Fibroblast of pulmonary artery (primary cell): ENCODE data around the gene GALNT13.

Source experiments
- DNase-seq: peaks from one replicate; pipeline ENCODE4 v3.0.0-alpha.2; 2010; ENCODE audit warnings: low read depth
- H3K4me3 ChIP-seq: replicated peaks from 2 replicates; pipeline ENCODE4 v1.5.1; 2011; ENCODE audit warnings: low read depth, mild to moderate bottlenecking, control low read depth, low read length, moderate library complexity
- TF ChIP-seq, protein P1 (sequence below): IDR thresholded peaks from 2 replicates; pipeline ENCODE4 v1.5.1; 2011; ENCODE audit warnings: mild to moderate bottlenecking, control low read depth, low read length, inconsistent platforms; ENCODE audit errors: missing control alignments

GALNT13 gene

DNA sequence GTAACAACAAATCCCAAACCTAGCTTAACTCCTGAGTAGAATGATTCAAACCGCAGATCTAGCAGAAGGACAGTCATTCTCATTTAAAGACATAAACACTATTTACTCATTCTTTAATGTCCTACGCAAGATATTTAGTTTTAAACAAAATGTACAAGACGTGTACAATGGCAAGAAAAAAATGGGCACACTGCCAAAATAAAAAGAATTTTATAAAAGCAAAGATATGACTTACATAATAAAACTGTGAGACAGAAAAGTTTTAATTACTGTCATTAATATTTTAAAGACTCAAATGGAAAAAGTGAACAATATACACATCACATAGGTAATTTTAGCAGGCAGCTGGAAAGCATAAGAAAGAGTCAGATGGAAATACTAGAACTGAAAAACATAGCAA, 157.8 kb downstream of the GALNT13 start:
- no peak for DNase-seq
- TF ChIP-seq, protein P1, sequence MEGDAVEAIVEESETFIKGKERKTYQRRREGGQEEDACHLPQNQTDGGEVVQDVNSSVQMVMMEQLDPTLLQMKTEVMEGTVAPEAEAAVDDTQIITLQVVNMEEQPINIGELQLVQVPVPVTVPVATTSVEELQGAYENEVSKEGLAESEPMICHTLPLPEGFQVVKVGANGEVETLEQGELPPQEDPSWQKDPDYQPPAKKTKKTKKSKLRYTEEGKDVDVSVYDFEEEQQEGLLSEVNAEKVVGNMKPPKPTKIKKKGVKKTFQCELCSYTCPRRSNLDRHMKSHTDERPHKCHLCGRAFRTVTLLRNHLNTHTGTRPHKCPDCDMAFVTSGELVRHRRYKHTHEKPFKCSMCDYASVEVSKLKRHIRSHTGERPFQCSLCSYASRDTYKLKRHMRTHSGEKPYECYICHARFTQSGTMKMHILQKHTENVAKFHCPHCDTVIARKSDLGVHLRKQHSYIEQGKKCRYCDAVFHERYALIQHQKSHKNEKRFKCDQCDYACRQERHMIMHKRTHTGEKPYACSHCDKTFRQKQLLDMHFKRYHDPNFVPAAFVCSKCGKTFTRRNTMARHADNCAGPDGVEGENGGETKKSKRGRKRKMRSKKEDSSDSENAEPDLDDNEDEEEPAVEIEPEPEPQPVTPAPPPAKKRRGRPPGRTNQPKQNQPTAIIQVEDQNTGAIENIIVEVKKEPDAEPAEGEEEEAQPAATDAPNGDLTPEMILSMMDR, result no peak
- no peak overlapping the region for H3K4me3 ChIP-seq

DNA sequence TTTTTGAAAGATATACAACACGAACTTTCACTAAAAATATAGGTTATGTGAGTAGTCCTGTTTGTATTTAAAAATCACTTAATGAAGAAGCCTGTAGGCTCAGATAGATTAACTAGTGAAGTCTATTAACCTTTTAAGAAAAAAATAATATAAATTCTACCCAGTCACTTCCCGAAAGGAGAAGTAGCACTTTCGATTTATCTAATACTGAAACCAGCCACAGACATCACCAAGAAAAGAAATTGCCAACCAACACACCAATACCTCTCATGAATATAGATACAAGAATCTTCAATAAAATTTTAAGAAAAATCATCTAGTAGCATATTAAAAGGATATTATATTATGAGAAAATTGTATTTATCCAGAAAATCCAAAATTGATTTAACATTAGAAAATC, 160.5 kb downstream of the GALNT13 start:
- no peak overlapping the region for H3K4me3 ChIP-seq
- no peak for DNase-seq
- TF ChIP-seq, protein P1, result no peak

DNA sequence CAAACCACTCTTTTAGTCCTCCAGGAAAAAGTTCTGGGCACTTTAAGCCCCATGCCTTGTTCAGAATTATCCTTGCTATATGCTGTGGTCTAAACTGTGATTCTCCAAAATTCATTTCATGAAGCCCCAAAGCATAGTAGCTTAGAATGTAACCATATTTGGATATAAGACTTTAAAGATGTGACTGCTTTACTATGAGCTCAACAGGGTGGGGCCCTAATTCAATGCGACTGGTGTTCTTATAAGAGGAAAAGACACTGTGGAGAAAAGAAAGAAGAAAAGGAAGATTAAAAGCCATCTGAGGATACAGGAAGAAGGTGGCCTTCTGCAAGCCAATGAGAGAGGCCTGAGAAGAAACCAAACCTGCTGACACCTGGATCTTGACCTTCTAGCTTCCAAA, 174.8 kb downstream of the GALNT13 start:
- TF ChIP-seq, protein P1, result no peak
- DNase-seq, result no peak

DNA sequence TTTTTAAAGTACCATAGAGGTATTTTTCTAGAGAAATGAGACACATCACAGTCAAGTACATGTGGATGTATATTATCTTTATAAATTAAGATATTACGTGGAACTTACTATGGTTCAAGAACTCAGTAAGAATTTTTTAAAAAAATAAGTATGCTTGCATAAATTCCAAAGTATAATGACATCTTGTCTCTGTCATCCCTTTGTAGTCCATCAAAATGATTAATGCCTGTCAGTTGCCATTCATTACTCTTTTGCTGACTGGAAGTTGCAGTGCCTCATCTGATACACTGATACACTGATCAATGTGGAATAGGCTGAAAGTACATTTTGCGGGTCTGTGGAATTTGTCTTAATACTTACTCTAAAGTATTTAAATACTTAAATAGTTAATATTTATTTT, 177.2 kb downstream of the GALNT13 start:
- DNase-seq, result no peak
- TF ChIP-seq, protein P1, result no peak
- no peak overlapping the region for H3K4me3 ChIP-seq

More for the DNA sequence above, 174.8 kb downstream of the GALNT13 start:
- H3K4me3 ChIP-seq, result no peak overlapping the region

DNA sequence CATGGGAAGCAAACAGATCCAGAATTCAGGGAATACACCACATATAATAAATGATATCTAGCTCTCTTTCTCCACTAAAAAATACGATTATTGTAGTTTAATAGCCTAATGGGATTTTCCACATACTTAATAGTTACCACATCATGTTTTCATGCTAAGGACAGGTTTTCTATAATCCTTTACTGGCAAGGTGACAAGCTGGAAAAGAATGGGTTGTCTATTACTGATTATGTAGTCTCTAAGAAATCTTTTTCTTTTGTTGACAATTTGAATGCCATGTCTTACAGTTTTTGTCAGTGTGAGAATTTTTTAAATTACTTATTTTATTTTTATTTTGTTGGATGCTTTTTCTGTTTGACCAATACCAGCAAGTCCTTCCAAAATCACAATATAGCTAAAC, 177.8 kb downstream of the GALNT13 start:
- no peak for DNase-seq
- no peak overlapping the region for H3K4me3 ChIP-seq
- TF ChIP-seq, protein P1, result no peak

DNA sequence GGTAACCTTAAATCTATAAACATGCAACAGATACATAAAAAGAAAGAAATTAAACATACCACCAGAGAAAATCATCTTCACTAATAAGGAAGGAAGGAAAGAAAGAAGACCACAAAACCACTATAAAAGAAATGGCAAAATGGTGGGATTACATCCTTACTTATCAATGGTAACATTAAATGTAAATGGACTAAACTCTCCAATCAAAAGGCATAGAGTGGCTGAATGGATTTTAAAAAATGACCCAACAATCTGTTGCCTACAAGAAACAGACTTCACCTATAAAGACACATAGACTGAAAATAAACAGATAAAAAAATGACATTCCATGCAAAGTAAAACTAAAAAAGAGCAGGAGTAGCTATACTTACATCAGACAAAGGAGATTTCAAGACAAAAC, 195.4 kb downstream of the GALNT13 start:
- no peak overlapping the region for H3K4me3 ChIP-seq
- no peak for DNase-seq
- TF ChIP-seq, protein P1, result no peak

DNA sequence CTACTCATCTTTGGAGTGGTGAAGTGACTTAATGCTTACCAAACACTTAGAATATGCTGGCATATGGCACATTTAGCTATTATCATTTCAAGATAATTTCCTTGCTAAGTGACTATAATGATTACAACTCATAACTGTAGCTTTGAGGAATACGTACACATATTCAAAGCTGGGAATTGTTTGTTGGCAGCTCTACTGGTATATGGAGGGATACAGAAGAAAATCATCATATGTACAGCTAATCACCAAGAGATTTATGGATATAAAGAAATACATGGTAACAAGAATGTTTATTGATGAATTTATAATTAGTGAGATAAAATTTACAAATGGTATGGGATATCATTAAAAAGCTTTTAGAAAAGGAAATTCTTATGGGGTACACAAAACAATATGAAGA, 207.2 kb downstream of the GALNT13 start:
- no peak for DNase-seq
- TF ChIP-seq, protein P1, result no peak

More for the DNA sequence above, 207.2 kb downstream of the GALNT13 start:
- no peak overlapping the region for H3K4me3 ChIP-seq
